ENCODE results near the gene CALHM2. TPM values are rescaled to one million over a fixed set of nuclear protein-coding genes. Genes with fewer than 3 reads are reported as not detected.
A peak's percentile ranks its signal among the peaks of the same experiment; 100 is the strongest.

Gene CALHM2
- total RNA-seq, 1 donor from 2014 or later, result 45.0 TPM

- Histone ChIP-seq H3K27me3 (ENCODE audit: low read depth) (no peaks in the 10 kb centered on the region), H3K4me1 (peaks cover 34% of the 10 kb centered on the region), H3K27ac (no peak overlapping the region), H3K36me3 (peaks cover 100% of the 10 kb centered on the region), H3K4me3 (no peak overlapping the region), H3K9me3 (no peaks in the 10 kb centered on the region)
- DNase-seq (no peak), ATAC-seq (peak in 1 of 2 donors; percentile 45)
- no peak for TF ChIP-seq CTCF (IDR thresholded peaks at IDR 0.05)
- intact Hi-C loops (cut with DNase I), result no loop called here
These were observed 10.1 kb downstream of the CALHM2 start for GRCh38 chr10:103442031-103442461.

GRCh38 chr10:103441611-103442010, 10.6 kb downstream of the CALHM2 start:
- no peak for DNase-seq
- H3K27ac ChIP-seq, result no peak overlapping the region
- H3K27me3 ChIP-seq (ENCODE audit: low read depth), result no peaks in the 10 kb centered on the region
- peaks cover 30% of the 10 kb centered on the region for H3K4me1 ChIP-seq
- intact Hi-C loops (cut with DNase I), result no loop called here
- peaks cover 100% of the 10 kb centered on the region for H3K36me3 ChIP-seq
- H3K9me3 ChIP-seq, result no peaks in the 10 kb centered on the region
- ATAC-seq, result no peak
- TF ChIP-seq CTCF (IDR thresholded peaks at IDR 0.05), result no peak
- no peak overlapping the region for H3K4me3 ChIP-seq

GRCh38 chr10:103441206-103441605, 11.0 kb downstream of the CALHM2 start:
- Histone ChIP-seq H3K4me3 (no peak overlapping the region), H3K9me3 (no peaks in the 10 kb centered on the region), H3K36me3 (peaks cover 100% of the 10 kb centered on the region), H3K4me1 (peaks cover 26% of the 10 kb centered on the region), H3K27ac (no peak overlapping the region), H3K27me3 (ENCODE audit: low read depth) (no peaks in the 10 kb centered on the region)
- no peak for TF ChIP-seq CTCF (IDR thresholded peaks at IDR 0.05)
- ATAC-seq (no peak), DNase-seq (no peak)
- intact Hi-C loops (cut with DNase I), result no loop called here

- H3K4me1 ChIP-seq, result peaks cover 18% of the 10 kb centered on the region
- no peak overlapping the region for H3K27ac ChIP-seq
These were observed 11.8 kb downstream of the CALHM2 start for GRCh38 chr10:103440416-103440815.

GRCh38 chr10:103439776-103440175, 12.4 kb downstream of the CALHM2 start:
- no peak for DNase-seq
- Histone ChIP-seq H3K27ac (no peak overlapping the region), H3K4me3 (no peak overlapping the region), H3K36me3 (peaks cover 100% of the 10 kb centered on the region), H3K9me3 (no peaks in the 10 kb centered on the region), H3K27me3 (ENCODE audit: low read depth) (no peaks in the 10 kb centered on the region), H3K4me1 (peaks cover 11% of the 10 kb centered on the region)
- no peak for TF ChIP-seq CTCF (IDR thresholded peaks at IDR 0.05)
- intact Hi-C loops (cut with DNase I), result no loop called here
- no peak for ATAC-seq

More at GRCh38 chr10:103440416-103440815, 11.8 kb downstream of the CALHM2 start:
- TF ChIP-seq CTCF (IDR thresholded peaks at IDR 0.05), result no peak
- H3K27me3 ChIP-seq (ENCODE audit: low read depth), result no peaks in the 10 kb centered on the region
- intact Hi-C loops (cut with DNase I), result no loop called here
- ATAC-seq, result no peak
- DNase-seq, result no peak
- H3K36me3 ChIP-seq, result peaks cover 100% of the 10 kb centered on the region
- no peaks in the 10 kb centered on the region for H3K9me3 ChIP-seq
- no peak overlapping the region for H3K4me3 ChIP-seq

- ATAC-seq (peak; percentile 67 to 75), DNase-seq (peak; percentile 83)
- Histone ChIP-seq H3K4me1 (peaks cover 20% of the 10 kb centered on the region), H3K36me3 (peaks cover 89% of the 10 kb centered on the region), H3K27me3 (ENCODE audit: low read depth) (no peaks in the 10 kb centered on the region), H3K4me3 (no peak overlapping the region), H3K27ac (no peak overlapping the region), H3K9me3 (no peaks in the 10 kb centered on the region)
- TF ChIP-seq CTCF (IDR thresholded peaks at IDR 0.05), result no peak
- intact Hi-C loops (cut with DNase I), result no loop called here
These were observed 18.3 kb downstream of the CALHM2 start for GRCh38 chr10:103433858-103434257.

Measured in lower lobe of right lung (tissue), 2 donors.